Stomach smooth muscle (tissue), 2 donors: ENCODE results near the gene COX7B.
"Not testable (repeated sequence)": the region's sequence is repeated elsewhere in the genome, so short reads cannot be mapped to it uniquely, and the experiment has no call there.

Experiments
- H3K27ac ChIP-seq: one replicate; pipeline ENCODE4 v1.7.0; 2013; ENCODE audit warnings: mild to moderate bottlenecking, low read length, inconsistent platforms
- H3K27me3 ChIP-seq, 2 donors: one replicate each; pipeline ENCODE4 v1.7.0; 2013; ENCODE audit warnings: low read length in 2 of 2; ENCODE audit not compliant: insufficient read depth in 2 of 2, control insufficient read depth in 1 of 2
- H3K36me3 ChIP-seq, 2 donors: one replicate each; pipeline ENCODE4 v1.7.0; 2013; ENCODE audit warnings: low read length in 2 of 2; ENCODE audit not compliant: control insufficient read depth in 2 of 2, insufficient read depth in 2 of 2
- H3K4me1 ChIP-seq: one replicate; pipeline ENCODE4 v1.7.0; 2013; ENCODE audit warnings: low read length; ENCODE audit not compliant: control insufficient read depth, insufficient read depth
- H3K4me3 ChIP-seq, 2 donors: one replicate each; pipeline ENCODE4 v1.7.0; 2013; ENCODE audit warnings: low read length in 2 of 2
- H3K9ac ChIP-seq, 2 donors: one replicate each; pipeline ENCODE4 v1.7.0; 2013; ENCODE audit warnings: low read length in 2 of 2, mild to moderate bottlenecking in 1 of 2
- H3K9me3 ChIP-seq, 2 donors: one replicate each; pipeline ENCODE4 v1.7.0; 2013; ENCODE audit warnings: low read length in 2 of 2; ENCODE audit not compliant: control insufficient read depth in 2 of 2
- donor health status: healthy.
- donor health status: Pancreatic carcinoma.

Gene COX7B

DNA sequence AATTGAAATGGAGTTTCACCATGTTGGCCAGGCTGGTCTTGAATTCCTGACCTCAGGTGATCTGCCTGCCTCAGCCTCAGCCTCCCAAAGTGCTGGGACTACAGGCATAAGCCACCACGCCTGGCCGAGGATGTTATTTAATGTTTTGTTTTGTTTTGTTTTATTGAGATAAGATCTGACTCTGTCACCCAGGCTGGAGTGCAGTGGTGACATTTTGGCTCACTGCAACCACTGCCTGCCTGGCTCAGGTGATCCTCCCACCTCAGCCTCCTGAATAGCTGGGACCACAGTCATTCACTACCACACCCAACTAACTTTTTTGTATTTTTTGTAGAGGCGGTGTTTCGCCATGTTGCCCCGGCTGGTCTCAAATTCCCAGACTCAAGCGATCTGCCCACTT, 45.8 kb downstream of the COX7B start:
- not testable (repeated sequence) for H3K36me3 ChIP-seq, H3K4me1 ChIP-seq, H3K27ac ChIP-seq, H3K4me3 ChIP-seq, H3K27me3 ChIP-seq, H3K9ac ChIP-seq, H3K9me3 ChIP-seq

DNA sequence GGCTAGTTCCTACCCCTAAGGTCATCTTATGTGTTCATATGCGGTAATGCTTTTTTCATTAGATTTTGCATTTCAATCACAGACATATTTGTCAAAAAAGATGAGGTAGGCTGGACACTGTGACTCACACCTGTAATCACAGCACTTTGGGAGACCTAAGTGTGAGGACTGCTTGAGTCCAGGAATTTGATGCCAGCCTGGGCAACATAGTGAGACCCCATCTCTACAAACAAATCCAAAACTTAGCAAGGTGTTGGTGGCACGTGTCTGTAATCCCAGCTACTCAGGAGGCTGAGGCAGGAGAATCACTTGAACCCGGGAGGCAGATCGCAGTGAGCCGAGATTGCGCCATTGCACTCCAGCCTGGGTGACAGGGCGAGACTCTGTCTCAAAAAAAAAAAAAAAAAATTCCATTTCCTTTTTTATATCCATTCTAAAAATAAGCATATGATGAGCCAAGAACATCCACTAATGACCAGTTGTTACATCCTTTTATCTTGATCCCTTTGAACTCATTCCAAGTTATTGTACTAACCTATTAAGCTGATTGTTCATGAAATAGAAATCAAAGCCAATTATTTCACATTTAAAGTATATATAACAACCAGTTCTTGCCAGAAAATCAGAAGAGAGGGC, 46.8 kb downstream of the COX7B start:
- Histone ChIP-seq H3K27me3 (no peaks in the 10 kb centered on the region), H3K9me3 (no peaks in the 10 kb centered on the region), H3K4me1 (no peaks in the 10 kb centered on the region), H3K36me3 (no peaks in the 10 kb centered on the region), H3K27ac (no peak overlapping the region), H3K4me3 (no peak overlapping the region), H3K9ac (no peak overlapping the region)

DNA sequence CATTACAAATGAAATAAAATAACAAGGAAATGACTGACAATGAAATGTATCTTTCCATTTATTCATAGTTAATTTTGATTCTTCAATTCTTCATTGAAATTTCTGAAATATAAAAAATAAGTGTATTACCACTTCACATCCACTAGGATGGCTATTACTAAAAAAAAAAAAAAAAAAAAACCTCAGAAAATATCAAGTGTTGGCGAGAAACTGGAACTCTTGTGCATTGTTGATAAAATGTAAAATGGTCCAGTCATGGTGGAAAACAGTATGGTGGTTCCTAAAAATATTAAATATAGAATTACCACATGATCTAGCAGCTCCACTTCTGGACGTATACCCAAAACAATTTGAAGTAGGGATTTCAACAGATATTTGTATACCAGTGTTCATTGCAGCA, 47.3 kb downstream of the COX7B start:
- Histone ChIP-seq H3K9ac (no peak overlapping the region), H3K9me3 (no peaks in the 10 kb centered on the region), H3K27ac (no peak overlapping the region), H3K36me3 (no peaks in the 10 kb centered on the region), H3K27me3 (no peaks in the 10 kb centered on the region), H3K4me3 (no peak overlapping the region), H3K4me1 (no peaks in the 10 kb centered on the region)

DNA sequence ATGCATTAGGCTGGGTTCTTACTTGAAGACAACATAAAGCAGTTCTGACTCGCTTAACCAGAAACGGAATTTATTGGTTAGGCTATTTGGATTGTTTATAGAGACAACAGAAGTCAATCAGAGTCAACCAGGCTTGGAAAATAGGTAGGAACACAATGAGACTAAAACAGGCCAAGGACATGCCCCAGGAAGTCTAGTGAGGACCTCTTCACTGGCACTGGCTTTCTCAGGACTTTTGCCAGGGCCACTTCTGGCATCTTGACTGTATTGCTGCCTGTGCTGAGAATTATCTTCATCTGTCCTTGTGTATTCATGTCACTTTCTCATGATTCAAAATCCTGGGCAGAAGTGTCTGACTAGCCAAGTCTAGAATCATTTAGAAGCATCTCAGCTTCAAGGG, 50.6 kb downstream of the COX7B start:
- Histone ChIP-seq H3K4me3 (no peak overlapping the region), H3K4me1 (no peaks in the 10 kb centered on the region), H3K27ac (no peak overlapping the region), H3K9ac (no peak overlapping the region), H3K27me3 (no peaks in the 10 kb centered on the region), H3K36me3 (no peaks in the 10 kb centered on the region), H3K9me3 (no peaks in the 10 kb centered on the region)

DNA sequence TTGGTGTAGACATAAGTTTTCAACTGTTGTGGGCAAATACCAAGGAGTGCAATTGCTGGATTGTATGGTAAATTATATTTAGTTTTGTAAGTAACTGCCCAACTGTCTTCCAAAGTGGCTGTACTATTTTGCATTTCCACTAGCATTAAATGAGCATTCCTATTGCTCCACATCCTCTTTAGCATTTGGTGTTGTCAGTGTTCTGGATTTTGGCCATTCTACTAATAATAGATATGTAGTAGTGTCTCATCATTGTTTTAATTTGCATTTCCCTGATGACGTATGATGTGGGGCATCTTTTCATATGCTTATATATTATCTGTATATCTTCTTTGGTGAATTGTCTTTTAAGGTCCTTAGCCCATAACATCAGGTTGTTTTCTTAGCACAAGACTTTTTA, 52.9 kb downstream of the COX7B start:
- H3K4me3 ChIP-seq: no peak overlapping the region
- no peaks in the 10 kb centered on the region for H3K9me3 ChIP-seq
- no peaks in the 10 kb centered on the region for H3K36me3 ChIP-seq
- H3K9ac ChIP-seq: no peak overlapping the region
- H3K4me1 ChIP-seq: no peaks in the 10 kb centered on the region
- no peak overlapping the region for H3K27ac ChIP-seq
- H3K27me3 ChIP-seq: no peaks in the 10 kb centered on the region

DNA sequence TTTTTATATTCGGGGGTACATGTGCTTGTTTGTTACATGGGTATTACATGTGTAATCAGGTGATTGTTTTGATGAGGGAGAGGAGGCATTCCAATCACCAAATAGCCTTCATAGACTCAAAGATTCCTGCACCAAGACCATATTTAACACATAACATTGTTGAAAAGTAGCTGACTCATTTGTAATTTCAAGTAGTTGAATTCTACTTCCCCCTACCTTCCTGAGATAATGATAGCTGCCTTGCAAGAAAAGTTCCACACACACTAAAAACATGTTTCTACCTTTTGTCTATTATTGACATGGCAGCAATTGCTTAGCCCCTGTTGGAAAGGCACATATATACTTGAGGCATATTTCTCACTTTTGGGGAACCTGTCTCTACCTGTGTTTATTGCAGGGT, 54.0 kb downstream of the COX7B start:
- no peaks in the 10 kb centered on the region for H3K27me3 ChIP-seq
- no peak overlapping the region for H3K9ac ChIP-seq
- H3K4me3 ChIP-seq: no peak overlapping the region

DNA sequence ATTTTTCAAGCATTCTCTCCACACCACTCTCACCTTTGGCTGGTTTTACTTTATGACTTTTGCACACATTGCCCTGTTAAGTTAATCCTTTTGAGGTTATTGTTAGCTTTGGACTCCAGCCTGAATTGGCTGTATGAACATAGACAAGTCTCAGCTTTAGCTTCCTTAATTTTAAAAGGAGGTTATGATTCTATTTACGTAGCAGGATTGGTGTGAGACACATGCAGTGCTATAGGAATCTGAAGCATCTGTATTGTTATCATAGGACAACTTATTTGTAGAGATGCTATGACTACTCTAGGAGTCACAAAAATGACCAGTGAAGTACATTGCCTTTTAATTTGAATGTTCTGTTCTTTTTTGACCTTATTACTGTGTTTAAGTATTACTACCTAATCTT, 54.4 kb downstream of the COX7B start:
- no peaks in the 10 kb centered on the region for H3K36me3 ChIP-seq
- H3K9ac ChIP-seq: no peak overlapping the region
- no peaks in the 10 kb centered on the region for H3K27me3 ChIP-seq
- H3K27ac ChIP-seq: no peak overlapping the region
- peaks cover 0 to 4% of the 10 kb centered on the region in 2 donors for H3K9me3 ChIP-seq
- no peaks in the 10 kb centered on the region for H3K4me1 ChIP-seq
- H3K4me3 ChIP-seq: no peak overlapping the region

More for the DNA sequence above, 54.0 kb downstream of the COX7B start:
- Histone ChIP-seq H3K9me3 (peaks cover 0 to 4% of the 10 kb centered on the region in 2 donors), H3K27ac (no peak overlapping the region), H3K36me3 (no peaks in the 10 kb centered on the region), H3K4me1 (no peaks in the 10 kb centered on the region)
